HG03521 (cell line): Measurements from ENCODE around the gene DCLK2.
"Not testable (repeated sequence)": the region's sequence is repeated elsewhere in the genome, so short reads cannot be mapped to it uniquely, and the experiment has no call there.

Source experiments
- ATAC-seq: cut with Tn5 transposase; IDR thresholded peaks from one replicate; pipeline ENCODE4 v1.9.1; 2021; ENCODE audit warnings: mild to moderate bottlenecking, moderate library complexity; ENCODE audit not compliant: unreplicated experiment

Gene DCLK2

DNA sequence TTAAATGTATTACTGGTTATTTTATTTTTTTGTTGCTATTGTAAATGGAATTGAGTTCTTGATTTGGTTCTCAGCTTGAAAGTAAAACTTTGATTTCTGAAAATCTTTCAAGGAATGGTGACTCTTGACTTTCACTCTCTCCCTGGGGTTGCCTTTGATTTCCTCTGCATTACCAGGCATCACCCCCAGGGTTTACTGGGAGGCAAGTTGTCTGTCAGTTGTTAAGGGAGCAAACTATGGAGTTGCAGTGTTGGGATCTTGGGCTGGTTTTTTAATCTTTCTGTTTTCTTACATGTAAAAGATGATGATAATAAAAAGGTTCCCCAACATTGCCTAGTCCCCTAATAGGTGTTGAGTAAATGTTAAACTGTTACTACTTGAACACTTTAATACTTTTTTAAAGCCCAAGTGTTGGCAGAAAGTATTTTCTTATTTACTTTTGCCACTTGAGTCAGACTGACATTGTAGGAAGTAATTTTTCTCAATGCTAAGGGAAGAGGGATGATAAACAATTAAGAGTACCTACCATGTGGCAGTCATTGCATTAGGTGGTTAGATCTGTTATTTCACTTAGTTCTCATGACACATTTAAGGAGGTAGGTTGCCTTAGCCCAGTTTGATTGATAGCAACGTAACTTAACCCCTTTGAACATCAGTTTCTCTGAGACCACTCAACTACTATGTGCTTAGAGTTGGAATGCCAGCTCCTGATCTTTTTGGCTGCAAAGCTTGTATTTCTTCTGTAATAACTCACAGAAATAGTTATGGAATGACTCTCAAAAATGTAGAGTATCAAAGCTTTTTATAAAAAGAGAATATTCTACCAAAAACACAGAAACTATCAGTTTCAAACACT is 67.1 kb downstream of the DCLK2 start:
- no peak for ATAC-seq

DNA sequence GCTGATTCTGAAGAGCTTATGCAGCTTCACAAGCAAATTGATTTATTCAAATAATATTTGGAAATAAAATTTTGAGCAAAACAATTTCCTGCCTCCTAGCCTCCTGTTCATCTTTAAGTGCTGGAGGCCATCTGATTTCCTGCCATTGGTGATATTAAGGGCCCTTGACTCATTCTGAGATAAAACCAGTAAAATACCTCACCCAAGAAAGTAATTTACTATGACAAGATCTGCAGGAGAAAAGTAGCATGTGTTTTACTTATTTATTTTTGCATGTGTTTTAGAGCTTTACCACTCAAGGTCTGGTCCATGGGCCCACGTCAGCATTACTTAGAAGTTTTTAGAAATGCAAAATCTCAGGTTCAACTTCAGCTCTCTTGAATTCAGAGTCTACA is 67.7 kb downstream of the DCLK2 start:
- ATAC-seq = no peak

GRCh38 chr4:150149381-150149780 is 71.1 kb downstream of the DCLK2 start:
- ATAC-seq = no peak

DNA sequence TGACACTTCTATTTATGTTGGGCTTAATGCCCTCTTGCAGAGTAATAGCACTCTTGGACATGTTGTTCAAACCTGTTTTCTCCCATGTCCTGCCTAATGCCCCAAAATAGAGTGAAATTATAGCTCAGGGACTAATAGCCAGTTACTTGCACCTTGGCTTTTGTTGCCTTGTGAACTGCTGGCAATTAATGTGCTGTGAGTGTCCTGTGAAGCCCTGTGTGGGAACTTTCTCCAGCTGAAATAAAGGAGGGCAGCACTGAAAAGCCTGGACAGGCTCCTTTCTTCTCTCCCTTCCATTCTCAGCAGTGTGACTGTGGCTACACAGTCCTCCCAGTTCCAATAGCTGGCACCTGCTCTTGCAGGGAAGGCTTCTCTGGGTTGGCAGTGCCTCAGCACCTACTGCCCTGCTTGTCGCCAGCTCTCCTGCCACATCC is 72.4 kb downstream of the DCLK2 start:
- ATAC-seq = no peak

- no peak for ATAC-seq
Observed at GRCh38 chr4:150152766-150153165, 74.5 kb downstream of the DCLK2 start.

DNA sequence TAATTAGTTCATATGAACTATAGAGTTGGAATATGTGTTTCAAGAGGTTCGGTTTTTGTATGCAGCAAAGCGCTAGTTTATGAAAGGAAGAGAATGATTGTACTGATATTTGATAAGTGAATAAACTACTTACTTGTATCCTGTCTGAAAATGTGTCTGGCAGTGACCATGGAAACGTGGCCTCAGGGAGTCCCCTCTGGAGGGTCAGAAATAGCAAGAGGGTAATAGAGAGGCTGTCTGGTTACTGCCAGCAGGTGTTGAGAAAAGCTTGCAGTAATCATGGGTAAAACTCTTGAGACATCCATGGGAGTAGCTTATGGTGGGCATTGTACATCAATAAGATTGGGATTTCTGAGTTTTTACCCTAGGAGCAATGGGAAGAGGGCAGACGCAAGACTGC is 77.1 kb downstream of the DCLK2 start:
- ATAC-seq = no peak

GRCh38 chr4:150156543-150156942 is 78.3 kb downstream of the DCLK2 start:
- no peak for ATAC-seq

- ATAC-seq = no peak
Observed at GRCh38 chr4:150158041-150158440, 79.8 kb downstream of the DCLK2 start.

DNA sequence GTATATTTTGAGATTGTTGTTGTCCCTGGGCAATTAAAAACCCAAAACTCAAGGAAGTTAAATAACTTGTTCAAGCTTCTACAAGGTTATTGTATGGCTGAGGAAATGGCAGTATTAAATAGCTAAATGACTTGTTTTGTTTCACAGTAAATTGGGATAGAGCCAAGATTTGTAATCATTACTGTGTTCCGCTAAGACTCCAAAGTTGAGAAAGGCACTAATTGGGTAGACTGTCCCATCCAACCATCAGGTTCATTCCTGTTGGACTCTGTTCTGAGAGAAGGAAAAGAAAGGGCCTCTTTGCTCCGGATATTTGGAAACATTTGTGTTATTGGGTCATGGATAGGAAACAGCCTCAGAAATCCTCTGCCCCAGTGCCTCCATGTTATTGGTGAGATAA is 82.2 kb downstream of the DCLK2 start:
- ATAC-seq = no peak

DNA sequence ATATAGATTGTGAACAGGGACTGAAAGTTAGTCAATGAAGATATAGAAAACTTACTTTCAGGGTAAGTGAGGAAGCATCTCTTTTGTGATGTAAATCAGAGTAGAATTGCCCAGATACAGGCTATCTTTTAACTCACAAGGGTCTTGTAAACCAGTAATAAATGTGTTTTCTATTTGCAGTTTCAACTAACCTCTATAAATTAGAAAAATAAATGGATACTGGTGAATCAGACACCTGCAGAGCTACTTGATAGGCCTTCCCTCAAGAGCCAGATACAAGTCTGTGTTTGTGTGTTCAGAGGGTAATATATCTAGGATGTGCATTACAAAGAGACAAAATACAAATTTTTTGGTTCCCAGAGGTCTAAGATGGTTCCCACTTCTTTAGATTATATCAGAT is 82.9 kb downstream of the DCLK2 start:
- no peak for ATAC-seq

DNA sequence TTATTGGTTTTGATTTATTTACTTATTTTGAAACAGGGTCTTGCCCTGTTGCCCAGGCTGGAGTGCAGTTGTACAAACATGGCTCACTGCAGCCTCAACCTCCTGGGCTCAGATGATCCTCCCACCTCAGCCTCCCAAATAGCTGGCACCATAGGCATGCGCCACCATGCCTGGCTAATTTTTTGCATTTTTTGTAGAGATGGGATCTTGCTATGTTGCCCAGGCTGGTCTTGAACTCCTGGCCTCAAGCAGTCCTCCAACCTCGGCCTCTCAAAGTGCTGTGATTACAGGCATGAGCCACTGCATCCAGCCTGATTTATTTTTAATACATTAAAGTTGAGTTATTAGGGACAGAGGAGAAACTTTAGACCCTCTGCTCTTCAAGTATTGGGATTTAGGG is 83.8 kb downstream of the DCLK2 start:
- not testable (repeated sequence) for ATAC-seq

DNA sequence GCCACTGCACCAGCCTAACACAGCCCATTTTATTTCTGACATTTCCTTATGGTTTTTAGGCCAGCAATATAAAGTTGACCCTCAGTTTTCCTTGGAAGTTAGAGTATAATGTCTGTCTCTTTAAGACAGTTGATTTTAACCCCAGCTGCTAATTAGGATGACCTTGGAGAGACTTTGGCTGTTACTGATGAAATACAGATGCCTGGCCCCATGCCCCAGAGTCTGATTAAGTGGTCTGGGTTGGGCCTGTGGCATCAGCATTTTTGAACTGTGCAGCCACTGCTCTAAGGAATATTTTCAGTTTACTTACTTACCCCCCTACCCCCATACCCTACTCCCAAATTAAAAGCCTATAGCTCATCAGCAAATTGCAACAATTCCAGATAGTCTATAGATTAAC is 85.8 kb downstream of the DCLK2 start:
- ATAC-seq = no peak

- ATAC-seq = no peak
Observed at GRCh38 chr4:150164956-150165629, 86.8 kb downstream of the DCLK2 start.

DNA sequence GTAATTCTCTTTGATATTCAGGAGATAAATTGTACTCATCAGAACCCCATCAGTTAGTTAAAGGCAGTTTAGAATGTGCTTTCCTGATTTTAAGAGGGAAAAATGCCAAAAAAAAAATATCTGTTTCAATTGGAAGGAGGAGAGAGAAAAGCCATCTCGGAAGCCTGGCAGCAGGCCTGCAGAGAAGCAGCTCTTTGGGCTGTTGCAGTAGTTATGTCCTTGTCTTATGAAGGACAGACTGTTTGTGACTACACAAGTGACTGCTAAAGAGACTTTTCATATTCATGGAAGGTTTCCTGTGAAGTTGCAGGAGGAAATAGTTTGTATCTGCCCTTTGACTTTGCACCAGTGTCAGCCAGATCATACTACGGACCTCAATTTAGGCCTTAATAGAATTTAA is 88.8 kb downstream of the DCLK2 start:
- no peak for ATAC-seq

- ATAC-seq = no peak
Observed at GRCh38 chr4:150173432-150173861, 95.2 kb downstream of the DCLK2 start.

GRCh38 chr4:150173982-150174398 is 95.7 kb downstream of the DCLK2 start:
- ATAC-seq = no peak

DNA sequence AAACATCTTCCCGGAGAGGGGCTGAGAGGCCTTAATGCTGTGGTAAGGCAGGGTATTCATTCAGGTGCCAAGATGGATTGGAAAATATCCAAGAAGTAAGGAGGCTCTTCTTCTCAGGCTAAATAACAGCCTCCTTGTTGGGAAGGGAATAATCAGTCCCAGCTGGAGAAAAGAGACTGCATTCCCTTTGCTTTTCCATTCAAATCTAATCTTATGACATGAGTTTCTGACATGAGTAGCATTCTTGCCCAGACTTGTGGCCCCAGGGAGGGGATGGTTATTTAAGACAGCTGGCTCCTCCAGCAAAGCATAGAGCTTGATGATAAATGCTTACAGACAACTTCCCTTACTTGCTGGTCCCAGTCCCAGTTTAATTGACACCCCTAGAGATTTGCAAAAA is 98.3 kb downstream of the DCLK2 start:
- ATAC-seq = no peak

DNA sequence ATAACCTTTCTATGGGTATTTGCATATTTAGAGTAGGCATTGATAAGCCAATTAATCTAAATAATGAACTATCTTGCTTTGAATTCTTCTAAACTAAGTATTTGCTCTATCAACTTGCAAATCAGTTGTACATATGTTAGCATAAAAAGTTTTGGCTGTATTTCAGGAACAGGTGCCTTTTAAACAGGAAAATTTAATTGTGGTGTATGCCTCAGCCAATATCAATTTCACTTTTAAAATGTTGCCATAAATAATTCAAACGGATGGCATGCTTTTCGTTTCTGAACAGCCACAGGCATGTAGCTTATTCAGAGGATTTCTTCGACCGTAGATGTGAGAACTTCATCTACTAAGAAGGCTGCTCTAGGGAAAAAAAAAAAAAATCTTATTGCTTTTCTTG is 99.9 kb downstream of the DCLK2 start:
- no peak for ATAC-seq

GRCh38 chr4:150181536-150181935 is 103.3 kb downstream of the DCLK2 start:
- ATAC-seq = no peak

- ATAC-seq = no peak
Observed at GRCh38 chr4:150182794-150183193, 104.5 kb downstream of the DCLK2 start.

- ATAC-seq = not testable (repeated sequence)
Observed at GRCh38 chr4:150185033-150185432, 106.8 kb downstream of the DCLK2 start.

DNA sequence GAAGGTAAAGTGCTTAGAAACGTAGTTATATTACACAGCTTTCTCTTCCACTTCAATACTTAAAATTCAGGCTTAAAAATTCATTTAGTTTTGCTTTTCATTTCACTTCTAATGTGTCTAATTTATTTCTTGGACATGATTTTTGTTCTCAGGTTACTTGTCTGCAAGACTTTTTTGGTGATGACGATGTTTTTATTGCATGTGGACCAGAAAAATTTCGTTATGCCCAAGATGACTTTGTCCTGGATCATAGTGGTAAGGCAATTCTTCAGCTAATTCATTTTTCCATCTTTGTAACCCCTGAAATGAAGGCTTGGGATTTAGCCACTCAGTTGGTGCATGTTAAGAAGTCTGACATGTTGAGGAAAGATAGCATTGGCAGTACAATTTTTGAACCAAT is 114.7 kb downstream of the DCLK2 start:
- no peak for ATAC-seq
